CD4-positive, alpha-beta T cell treated with Interleukin-15 for 4 hours (primary cell): Measurements from ENCODE around the gene ADAMTS5.

Experiments used
- DNase-seq: peaks from one replicate; pipeline ENCODE4 v3.0.0-alpha.2; 2020; ENCODE audit warnings: low spot score

The ADAMTS5 gene

DNA sequence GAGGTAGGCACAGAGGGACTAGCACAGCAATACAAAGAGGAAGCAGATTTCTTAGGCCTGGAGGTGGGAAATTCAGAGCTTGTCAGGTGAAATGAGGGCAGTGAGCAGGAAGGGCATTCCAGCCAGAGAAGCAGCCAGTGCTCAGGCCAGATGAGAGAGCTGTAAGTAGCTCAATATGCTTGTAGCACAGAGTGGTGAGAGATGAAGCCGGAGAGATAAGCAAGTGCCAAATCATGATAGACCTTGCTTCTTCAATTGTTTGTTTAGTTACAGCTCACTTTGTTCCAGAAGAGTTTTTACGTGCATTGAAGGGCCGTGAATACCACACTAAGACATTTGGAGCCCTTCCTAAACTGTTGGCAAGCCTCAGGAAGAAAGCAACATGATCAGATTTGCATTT is 79.6 kb downstream of the ADAMTS5 start:
- DNase-seq, result no peak

DNA sequence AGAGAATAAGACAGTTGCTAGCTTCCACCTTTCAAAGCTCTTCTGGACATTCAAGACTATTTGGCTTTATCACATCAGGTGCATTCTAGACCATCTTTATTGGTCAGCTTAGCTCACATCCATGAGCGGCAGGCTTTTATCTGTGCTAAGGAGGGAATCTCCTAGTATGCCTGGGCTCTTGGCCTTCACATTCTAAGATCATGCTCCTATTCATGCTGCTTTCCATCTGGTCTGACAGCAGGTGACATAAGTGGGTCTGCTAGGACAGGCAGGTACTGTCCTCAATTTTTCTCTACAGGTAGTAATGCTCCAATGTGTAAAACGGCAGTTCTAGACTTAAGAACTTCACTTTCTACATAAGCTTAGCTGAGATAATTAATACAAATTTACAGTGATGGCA is 82.5 kb downstream of the ADAMTS5 start:
- no peak for DNase-seq

- no peak for DNase-seq
Observed at GRCh38 chr21:26883768-26884167, 83.1 kb downstream of the ADAMTS5 start.

DNA sequence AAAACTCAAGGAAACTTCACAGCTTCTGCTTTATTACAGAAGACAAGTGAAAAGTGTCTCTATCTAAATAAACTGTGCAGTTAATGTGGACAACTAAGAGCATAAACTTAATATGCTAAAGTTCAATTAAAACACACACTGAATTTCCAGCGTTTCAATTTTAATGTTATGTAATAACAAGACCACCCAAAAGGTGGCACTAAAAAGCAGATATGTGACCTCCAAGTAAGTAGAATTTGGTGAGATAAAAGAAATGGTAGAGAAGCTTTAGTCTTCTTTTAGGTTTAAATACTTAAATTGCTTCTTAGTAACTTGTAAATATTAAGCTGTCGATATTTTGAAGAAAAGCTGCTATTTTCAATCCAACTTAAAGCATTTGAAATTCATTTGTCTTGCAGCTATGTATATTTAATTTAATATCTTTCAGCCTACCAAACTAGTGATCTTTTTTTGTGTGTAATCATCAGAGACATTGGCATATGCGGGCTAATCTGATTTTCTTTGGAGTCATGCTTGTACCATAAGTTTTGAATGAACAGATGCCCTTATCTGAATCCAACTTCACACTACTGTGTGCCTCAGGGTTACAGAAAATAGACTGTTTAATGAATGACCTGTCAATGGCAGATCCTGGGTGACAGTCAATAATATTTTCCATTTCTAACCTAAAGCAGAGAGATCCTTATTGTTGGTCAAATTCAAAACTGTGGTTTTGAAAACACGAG is 85.2 kb downstream of the ADAMTS5 start:
- no peak for DNase-seq

GRCh38 chr21:26877018-26877417 is 89.9 kb downstream of the ADAMTS5 start:
- no peak for DNase-seq

DNA sequence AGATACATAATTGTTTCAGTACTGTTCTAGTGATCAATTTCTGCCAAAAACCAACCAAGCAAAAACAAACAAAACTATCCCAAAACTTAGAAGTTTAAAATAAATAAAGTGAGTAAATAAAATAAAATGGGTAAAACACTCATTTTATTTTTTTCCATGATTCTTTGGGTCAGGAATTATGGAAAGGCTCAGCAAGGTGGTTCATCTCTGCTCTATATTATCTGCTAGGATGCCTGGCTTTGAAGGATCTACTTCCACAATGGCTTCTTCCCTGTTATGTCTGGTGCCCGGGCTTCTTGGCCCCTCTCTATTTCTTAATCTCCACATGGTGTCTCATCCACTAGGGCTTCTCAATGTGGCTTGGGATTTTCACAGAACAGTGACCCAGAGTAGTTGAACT is 92.5 kb downstream of the ADAMTS5 start:
- DNase-seq, result no peak
